D721Med (cell line): ENCODE data around the gene PLCB1.

Experiments used
- DNase-seq: peaks from one replicate; pipeline ENCODE4 v3.0.0; 2011; ENCODE audit warnings: low spot score; ENCODE audit not compliant: insufficient read length
- FAIRE-seq: peaks from 2 replicates; lab custom pipeline; 2011; peaks lifted over from hg19 to GRCh38; lab: Jason Lieb, UNC
- CTCF ChIP-seq: IDR thresholded peaks from 2 replicates; pipeline ENCODE4 v1.5.1; 2012; ENCODE audit warnings: mild to moderate bottlenecking, control low read depth; ENCODE audit not compliant: insufficient read depth; ENCODE audit errors: missing control alignments

Gene PLCB1

DNA sequence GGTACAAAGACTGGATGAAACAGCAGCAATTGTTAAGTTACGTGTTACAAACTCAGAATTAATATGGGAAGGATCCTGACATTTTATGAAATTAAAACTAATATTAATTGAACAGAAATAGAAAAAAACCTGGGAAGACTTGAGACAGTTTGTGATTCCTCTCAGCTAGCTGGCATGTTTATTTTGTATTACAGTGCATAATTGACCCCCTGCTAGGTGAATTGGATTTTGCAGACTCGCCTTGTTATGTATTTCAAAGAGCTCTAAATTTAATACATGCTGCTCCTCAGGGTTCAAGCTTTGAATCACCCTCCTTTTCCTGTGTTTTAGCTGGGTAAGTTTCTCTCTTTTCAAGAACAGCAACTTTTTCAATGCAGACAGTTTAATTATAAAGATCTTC lies 339.4 kb downstream of the PLCB1 start:
- no peak for FAIRE-seq
- no peak for DNase-seq

GRCh38 chr20:8473459-8473858 lies 341.4 kb downstream of the PLCB1 start:
- FAIRE-seq (no peak), DNase-seq (no peak)
- TF ChIP-seq CTCF = no peak

More for the DNA sequence above, 339.4 kb downstream of the PLCB1 start:
- TF ChIP-seq CTCF = no peak

GRCh38 chr20:8474027-8474668 lies 342.1 kb downstream of the PLCB1 start:
- no peak for TF ChIP-seq CTCF
- no peak for DNase-seq
- FAIRE-seq = no peak

DNA sequence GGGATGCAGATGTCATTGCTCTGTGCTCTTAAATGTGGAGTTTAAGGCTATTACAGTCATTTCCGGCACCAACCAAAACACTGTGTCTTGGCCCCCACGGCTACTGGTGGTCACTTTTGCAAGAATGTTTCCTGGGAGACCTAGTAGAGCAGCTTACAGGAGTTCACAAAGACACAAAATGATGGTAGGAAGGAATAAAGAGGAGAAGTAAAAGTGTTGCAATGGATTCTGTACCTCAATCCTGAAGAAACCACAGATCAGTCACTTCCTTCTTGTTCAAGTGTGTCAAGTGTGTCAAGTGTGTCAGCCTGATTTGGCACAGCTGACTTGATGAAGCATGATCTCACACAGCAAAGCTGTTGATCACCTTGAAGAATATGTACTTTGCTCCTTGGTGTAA lies 344.0 kb downstream of the PLCB1 start:
- no peak for DNase-seq
- no peak for FAIRE-seq
- no peak for TF ChIP-seq CTCF

DNA sequence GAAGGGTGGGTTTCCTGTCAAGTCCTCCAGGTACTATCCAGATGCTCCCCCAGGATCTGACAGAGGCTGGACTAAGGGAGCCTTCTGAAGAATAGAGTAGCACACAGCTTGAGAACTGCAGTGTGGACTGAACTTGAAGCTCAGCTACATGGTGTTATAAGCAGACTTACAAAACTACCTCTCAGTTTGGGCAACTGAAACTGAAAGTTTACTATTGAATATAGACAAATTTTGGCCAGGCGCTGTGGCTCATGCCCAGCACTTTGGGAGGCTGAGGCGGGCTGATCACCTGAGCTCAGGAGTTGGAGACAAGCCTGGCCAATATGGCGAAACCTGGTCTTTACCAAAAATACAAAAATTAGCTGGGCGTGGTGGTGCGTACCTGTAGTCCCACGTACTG lies 348.5 kb downstream of the PLCB1 start:
- no peak for TF ChIP-seq CTCF
- FAIRE-seq (no peak), DNase-seq (no peak)

DNA sequence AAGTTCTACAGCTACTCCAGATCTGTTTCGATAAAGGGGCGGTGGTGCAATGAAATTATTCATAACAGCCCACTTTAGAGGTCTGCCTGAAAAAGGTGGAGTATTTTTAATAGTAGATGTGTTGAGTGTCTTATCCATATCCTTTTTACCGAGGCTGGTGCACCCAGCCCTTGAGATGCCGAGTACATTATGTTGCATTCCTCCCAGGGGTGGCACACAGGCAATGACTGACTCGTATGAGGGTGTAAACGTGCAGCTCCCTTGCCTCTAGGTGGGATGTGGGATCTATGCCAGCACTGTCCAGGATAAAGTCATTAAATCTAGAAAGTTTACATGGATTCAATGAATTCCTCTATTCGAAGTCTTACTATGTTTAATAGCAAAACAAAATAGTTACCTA lies 355.6 kb downstream of the PLCB1 start:
- no peak for TF ChIP-seq CTCF
- no peak for DNase-seq
- no peak for FAIRE-seq

GRCh38 chr20:8489094-8489883 lies 357.2 kb downstream of the PLCB1 start:
- FAIRE-seq (no peak), DNase-seq (no peak)
- TF ChIP-seq CTCF = no peak
